ENCODE measurements around the gene GJC2. TPM values are rescaled to one million over a fixed set of nuclear protein-coding genes. Genes with fewer than 3 reads are reported as not detected.
A peak's percentile ranks its signal among the peaks of the same experiment; 100 is the strongest.

The GJC2 gene
- total RNA-seq, 3 donors from 2014 or later, result 1.3 TPM

- H3K4me1 ChIP-seq, result peaks cover 0 to 3% of the 10 kb centered on the region in 2 donors
These were observed 6.1 kb downstream of the GJC2 start for GRCh38 chr1:228155596-228156514.

GRCh38 chr1:228156515-228156881, 6.8 kb downstream of the GJC2 start:
- Histone ChIP-seq H3K36me3 (no peaks in the 10 kb centered on the region), H3K27ac (no peak overlapping the region), H3K27me3 (peaks cover 0 to 18% of the 10 kb centered on the region in 2 donors), H3K9me3 (no peaks in the 10 kb centered on the region), H3K4me3 (no peak overlapping the region), H3K4me1 (no peaks in the 10 kb centered on the region)
- no peak for DNase-seq (ENCODE audit: low spot score in 2 of 2)
- TF ChIP-seq CTCF (IDR thresholded peaks at IDR 0.05) (no peak), POLR2AphosphoS5 (IDR thresholded peaks at IDR 0.05) (no peak), POLR2A (IDR thresholded peaks at IDR 0.05) (no peak)
- intact Hi-C loops (cut with DNase I; ENCODE audit: low total_unique reads), result no loop called here

More at GRCh38 chr1:228155596-228156514, 6.1 kb downstream of the GJC2 start:
- no peak overlapping the region for H3K4me3 ChIP-seq
- intact Hi-C loops (cut with DNase I; ENCODE audit: low total_unique reads), result no loop called here
- peaks cover 0 to 18% of the 10 kb centered on the region in 2 donors for H3K27me3 ChIP-seq
- no peak for TF ChIP-seq CTCF (IDR thresholded peaks at IDR 0.05)
- no peak for TF ChIP-seq POLR2A (IDR thresholded peaks at IDR 0.05)
- TF ChIP-seq POLR2AphosphoS5 (IDR thresholded peaks at IDR 0.05), result no peak
- DNase-seq (ENCODE audit: low spot score in 2 of 2), result no peak
- H3K9me3 ChIP-seq, result no peaks in the 10 kb centered on the region
- H3K27ac ChIP-seq, result no peak overlapping the region
- no peaks in the 10 kb centered on the region for H3K36me3 ChIP-seq

- intact Hi-C loops (cut with DNase I; ENCODE audit: low total_unique reads), result no loop called here
- no peak overlapping the region for H3K4me3 ChIP-seq
- no peak for TF ChIP-seq CTCF (IDR thresholded peaks at IDR 0.05)
- no peak for TF ChIP-seq POLR2AphosphoS5 (IDR thresholded peaks at IDR 0.05)
- TF ChIP-seq POLR2A (IDR thresholded peaks at IDR 0.05), result no peak
- peaks cover 0 to 18% of the 10 kb centered on the region in 2 donors for H3K27me3 ChIP-seq
- no peak overlapping the region for H3K27ac ChIP-seq
- no peaks in the 10 kb centered on the region for H3K9me3 ChIP-seq
- no peaks in the 10 kb centered on the region for H3K36me3 ChIP-seq
- no peaks in the 10 kb centered on the region for H3K4me1 ChIP-seq
- no peak for DNase-seq (ENCODE audit: low spot score in 2 of 2)
These were observed 7.4 kb downstream of the GJC2 start for GRCh38 chr1:228156941-228157728.

GRCh38 chr1:228157729-228158126, 8.0 kb downstream of the GJC2 start:
- H3K4me3 ChIP-seq, result peak overlapping the region in 1 of 3 donors; percentile 46
- no peaks in the 10 kb centered on the region for H3K9me3 ChIP-seq
- intact Hi-C loops (cut with DNase I; ENCODE audit: low total_unique reads), result no loop called here
- peaks cover 0 to 18% of the 10 kb centered on the region in 2 donors for H3K27me3 ChIP-seq
- no peak overlapping the region for H3K27ac ChIP-seq
- TF ChIP-seq POLR2A (IDR thresholded peaks at IDR 0.05) (no peak), CTCF (IDR thresholded peaks at IDR 0.05) (no peak), POLR2AphosphoS5 (IDR thresholded peaks at IDR 0.05) (no peak)
- no peaks in the 10 kb centered on the region for H3K36me3 ChIP-seq
- DNase-seq (ENCODE audit: low spot score in 2 of 2), result no peak
- no peaks in the 10 kb centered on the region for H3K4me1 ChIP-seq

All from breast epithelium (tissue), 4 donors.